PC-9 (cell line): Measurements from ENCODE around the gene PFKP.

Experiments used
- EZH2 ChIP-seq: fragments of 200-600 bp; sonication (generic); IDR thresholded peaks from 2 replicates; pipeline ENCODE4 v1.8.0; 2017; ENCODE audit warnings: antibody characterized with exemption, low read depth
- TF ChIP-seq, protein P1 (sequence below): fragments of 200-600 bp; sonication (generic); conservative IDR thresholded peaks from 2 replicates; pipeline ENCODE4 v1.6.1; 2017; ENCODE audit warnings: mixed run types, antibody characterized with exemption, mild to moderate bottlenecking, moderate library complexity

DNA sequence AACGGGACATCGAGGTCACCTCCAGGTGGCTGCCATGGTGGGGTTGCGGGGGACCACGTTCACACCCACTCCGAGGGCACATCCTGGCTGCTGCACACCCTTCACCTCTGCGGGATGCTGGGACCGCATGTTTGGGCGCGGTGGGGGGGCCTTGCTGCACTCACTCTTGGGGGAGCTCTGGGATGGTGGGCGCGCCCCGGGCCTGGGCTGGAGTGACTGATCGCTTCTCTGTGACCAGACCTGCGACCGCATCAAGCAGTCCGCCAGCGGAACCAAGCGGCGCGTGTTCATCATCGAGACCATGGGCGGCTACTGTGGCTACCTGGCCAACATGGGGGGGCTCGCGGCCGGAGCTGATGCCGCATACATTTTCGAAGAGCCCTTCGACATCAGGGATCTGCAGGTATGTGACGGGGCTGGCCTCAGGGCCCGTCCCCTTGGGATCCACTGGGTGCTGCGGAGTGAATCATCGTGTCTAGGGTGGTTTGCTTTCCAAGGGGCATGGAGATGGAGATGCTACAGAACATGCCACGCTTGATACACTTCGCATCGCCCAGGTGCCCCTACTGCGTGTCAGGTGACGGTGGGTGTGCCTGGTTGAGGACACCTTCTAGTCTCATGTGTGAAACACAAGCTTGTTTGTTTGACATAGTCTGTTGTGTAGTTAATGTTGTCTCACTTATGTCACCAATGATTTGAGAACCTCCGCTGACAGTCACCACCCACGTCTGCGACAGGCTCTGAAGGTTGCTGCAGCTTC, 62.4 kb downstream of the PFKP start:
- TF ChIP-seq, protein P1, sequence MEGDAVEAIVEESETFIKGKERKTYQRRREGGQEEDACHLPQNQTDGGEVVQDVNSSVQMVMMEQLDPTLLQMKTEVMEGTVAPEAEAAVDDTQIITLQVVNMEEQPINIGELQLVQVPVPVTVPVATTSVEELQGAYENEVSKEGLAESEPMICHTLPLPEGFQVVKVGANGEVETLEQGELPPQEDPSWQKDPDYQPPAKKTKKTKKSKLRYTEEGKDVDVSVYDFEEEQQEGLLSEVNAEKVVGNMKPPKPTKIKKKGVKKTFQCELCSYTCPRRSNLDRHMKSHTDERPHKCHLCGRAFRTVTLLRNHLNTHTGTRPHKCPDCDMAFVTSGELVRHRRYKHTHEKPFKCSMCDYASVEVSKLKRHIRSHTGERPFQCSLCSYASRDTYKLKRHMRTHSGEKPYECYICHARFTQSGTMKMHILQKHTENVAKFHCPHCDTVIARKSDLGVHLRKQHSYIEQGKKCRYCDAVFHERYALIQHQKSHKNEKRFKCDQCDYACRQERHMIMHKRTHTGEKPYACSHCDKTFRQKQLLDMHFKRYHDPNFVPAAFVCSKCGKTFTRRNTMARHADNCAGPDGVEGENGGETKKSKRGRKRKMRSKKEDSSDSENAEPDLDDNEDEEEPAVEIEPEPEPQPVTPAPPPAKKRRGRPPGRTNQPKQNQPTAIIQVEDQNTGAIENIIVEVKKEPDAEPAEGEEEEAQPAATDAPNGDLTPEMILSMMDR = no peak
- no peak for TF ChIP-seq EZH2
